Limb (tissue), 2 donors: ENCODE data around the gene ALDH3B2.
"Not testable (repeated sequence)": the region's sequence is repeated elsewhere in the genome, so short reads cannot be mapped to it uniquely, and the experiment has no call there.

Experiments
- DNase-seq, 2 donors: peaks; one replicate each; pipeline ENCODE4 v3.0.0-alpha.2; 2016; ENCODE audit errors: extremely low spot score in 2 of 2

The ALDH3B2 gene

GRCh38 chr11:67685641-67686332, 11.4 kb upstream of the ALDH3B2 start:
- not testable (repeated sequence) for DNase-seq

DNA sequence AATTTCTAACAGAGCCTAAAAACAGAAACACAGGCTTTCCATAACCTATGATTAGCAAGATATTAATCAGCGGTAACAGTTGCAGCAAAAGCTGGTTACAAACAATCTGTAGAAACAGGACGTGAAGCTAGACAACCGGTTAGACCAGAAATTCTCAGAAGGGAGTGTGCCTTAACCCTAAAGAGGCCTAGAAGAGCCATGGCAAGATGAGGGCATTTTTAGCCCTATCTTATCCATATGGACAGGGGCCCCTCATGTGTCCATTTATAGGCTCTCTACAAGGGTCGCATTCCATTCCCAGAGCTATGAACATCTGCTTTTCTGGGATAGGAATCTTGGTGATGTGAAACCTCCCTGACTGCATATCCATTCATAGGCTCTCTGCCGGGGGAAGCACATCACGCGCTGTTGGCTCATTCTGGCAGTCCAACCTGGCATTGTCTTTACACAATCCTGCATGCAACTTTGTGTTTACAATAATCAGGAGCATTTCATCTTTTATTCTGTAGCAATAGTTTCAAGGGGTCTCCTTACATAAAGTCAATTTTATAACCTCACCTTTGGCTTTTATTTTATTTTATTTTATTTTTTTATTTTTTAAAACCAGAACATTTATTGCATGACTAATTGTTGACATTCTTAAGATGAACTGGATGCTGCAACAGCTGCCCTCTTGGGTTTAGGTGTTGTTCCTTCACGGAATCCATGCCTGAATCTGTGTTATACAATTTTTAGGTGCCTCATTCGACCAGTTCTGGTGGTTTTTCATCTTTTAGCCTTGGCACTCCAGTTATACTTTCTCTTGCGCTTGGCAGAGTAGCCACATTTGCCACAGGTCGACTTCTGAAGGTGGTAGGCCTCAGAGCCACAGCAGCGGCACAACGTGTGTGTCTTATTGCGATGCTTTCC, 8.0 kb upstream of the ALDH3B2 start:
- not testable (repeated sequence) for DNase-seq

- no peak for DNase-seq
These were observed 6.5 kb upstream of the ALDH3B2 start for GRCh38 chr11:67680696-67681470.

DNA sequence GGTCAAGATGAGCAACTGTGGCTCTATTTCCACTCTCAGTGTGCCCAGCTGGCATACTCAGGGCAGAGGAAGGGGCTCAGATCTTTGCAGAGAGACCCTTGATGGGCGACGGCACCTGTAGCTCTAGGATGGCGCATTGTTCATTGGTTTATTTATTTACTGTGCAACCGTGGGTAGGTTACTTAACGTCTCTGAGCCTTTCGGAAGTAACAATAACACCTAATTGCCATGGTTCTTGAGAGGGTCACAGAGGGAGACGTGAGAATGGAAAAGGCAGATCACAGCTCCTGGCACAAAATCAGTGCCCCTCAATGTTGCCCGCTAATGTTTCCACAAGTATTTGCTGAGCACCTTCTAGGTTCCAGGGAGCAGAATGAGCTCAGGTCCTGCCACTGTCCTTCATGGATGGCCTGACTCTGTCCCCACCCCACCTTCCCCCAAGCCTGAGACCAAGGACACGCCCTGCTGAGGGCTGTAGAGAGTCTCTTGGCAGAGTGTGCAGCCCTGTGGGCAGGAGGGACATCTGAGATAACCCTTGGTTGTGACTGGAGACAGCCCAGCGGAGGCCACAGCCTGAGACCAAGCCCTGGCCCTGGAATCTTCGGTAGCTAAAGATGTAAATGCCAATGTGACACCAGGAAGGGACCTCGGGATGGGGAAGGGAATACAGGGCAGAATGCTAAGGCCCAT, 780 bp upstream of the ALDH3B2 start:
- no peak for DNase-seq

DNA sequence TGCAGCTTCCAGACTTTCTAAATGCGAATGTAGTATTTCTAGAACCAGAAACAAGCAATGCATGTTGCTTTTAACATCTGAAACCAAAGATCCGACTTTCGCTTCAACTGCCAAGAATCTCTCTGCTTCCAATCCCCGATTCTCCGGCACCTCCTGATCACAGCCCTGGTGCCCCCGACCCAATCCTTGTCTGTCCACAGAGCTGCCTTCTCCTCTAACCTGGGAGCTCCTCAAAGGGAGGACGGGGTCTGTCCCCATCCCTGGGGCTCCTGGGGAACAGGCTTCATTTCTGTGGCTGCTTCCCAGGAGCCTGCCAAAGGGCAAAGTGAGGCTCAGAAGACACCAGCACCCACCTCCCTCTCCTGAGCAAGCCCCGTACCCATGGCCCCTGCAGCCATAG, 521 bp downstream of the ALDH3B2 start:
- no peak for DNase-seq

GRCh38 chr11:67673358-67673757, 1.1 kb downstream of the ALDH3B2 start:
- DNase-seq: no peak

- no peak for DNase-seq
These were observed 3.3 kb downstream of the ALDH3B2 start for GRCh38 chr11:67671211-67671520.

GRCh38 chr11:67670316-67671210, 3.9 kb downstream of the ALDH3B2 start:
- DNase-seq: no peak

- no peak for DNase-seq
These were observed 6.3 kb downstream of the ALDH3B2 start for GRCh38 chr11:67668192-67668551.

- DNase-seq: no peak
These were observed 6.8 kb downstream of the ALDH3B2 start for GRCh38 chr11:67667490-67668191.

DNA sequence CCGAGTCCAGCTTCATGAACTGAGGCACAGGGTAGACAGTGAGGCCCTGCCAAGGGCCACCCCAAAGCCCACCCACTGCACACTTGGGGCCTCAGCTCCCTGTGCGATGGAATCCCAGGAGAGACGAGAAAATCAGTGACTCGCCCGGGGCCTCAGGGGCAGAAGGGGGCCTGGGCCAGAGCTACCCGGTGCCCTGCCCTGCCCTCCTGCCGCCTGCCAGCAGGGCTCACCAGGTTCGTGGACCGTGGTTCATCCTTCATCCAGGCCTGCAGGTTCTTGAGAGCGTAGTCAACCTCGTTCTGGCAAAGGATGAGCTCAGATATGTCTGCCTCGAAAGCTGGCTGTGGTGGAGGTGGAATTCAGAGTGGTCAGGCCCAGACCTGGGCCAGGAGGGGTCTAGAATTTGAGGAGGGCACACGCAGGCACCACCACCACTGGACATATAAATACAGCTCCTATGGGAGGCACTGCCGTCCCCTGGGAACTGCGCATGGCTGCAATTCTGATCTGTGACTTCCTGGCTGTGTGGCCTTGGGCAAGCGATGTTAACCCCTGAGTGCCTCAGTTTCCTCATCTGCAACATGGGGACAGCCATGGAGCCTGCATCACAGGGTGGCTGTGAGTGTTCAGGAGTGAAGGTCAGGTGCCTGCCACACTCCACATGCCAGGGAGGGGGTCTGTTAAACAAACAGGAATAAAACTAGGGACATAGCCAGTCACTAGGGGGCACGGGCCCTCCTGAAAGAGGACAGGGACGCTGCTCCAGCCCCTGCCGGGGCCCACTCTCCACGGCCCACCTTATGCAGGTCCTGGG, 7.5 kb downstream of the ALDH3B2 start:
- DNase-seq: no peak

DNA sequence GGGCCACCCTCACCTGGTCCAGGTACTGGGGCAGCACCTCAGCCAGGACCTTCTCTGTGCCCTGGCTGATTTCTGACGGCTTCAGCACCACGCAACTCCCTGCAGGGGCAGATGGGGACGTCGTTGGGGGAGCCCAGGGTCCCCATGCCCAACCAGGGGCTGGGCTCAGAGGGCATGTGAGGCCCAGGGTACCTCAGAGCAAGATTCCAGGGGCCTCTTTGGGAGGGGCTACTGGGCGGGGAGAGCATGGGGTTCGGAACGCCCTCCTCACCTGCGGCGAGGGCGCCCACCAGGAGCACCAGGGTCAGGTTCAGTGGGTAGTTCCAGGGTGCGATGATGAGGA, 8.1 kb downstream of the ALDH3B2 start:
- no peak for DNase-seq

DNA sequence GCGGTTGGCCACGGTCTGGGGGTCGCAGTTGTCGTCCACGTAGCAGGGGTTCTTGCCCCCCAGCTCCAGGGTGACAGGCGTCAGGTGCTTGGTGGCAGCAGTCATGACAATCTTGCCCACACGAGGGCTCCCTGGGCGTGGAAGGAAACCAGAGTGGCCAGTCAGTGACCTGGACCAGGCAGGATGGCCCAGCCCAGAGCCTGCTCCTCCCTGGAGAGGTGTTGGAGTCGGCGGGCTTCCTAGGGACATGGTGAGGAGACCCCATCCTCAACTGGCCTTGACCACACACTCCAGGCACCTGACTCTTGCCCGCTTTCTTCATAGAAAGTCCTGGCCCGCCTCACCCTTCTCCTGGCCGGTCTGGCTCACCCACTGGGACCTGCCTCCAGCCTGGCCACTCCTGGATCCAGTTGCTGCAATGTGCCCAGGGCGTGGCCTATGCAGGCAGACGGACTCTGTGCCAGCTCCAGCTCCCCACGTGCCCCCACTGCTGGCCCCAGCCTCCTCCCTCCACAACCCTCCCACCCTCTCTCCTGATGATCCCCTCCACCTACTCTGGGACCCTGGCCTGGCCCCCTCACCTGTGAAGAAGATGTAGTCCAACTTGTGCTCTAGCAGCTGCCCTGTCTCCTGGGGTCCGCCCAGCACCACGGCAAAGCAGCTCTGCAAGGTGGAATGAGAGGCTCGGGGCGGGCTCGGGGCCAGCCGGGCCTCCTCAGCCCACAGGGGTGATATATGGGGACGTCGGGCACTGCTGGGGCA, 8.7 kb downstream of the ALDH3B2 start:
- DNase-seq: no peak

- DNase-seq: no peak
These were observed 9.5 kb downstream of the ALDH3B2 start for GRCh38 chr11:67664696-67665540.

DNA sequence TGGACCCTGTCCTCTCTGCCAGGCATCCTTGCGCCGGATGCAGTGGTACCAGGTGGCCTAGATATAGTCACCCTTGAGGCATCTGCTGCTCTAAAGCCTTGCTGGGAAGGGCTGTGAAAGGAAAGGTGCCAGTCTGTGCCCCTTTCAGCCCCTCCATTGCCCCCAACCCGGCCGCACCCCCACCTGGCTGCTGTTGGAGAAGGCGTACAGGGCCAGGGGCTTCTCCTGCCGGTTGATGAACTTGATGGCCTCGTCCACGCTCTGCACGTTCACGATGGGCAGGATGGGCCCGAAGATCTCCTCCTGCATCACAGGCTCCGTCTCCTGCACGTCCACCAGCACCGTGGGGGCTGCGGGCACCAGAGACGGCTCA, 10.2 kb downstream of the ALDH3B2 start:
- no peak for DNase-seq

DNA sequence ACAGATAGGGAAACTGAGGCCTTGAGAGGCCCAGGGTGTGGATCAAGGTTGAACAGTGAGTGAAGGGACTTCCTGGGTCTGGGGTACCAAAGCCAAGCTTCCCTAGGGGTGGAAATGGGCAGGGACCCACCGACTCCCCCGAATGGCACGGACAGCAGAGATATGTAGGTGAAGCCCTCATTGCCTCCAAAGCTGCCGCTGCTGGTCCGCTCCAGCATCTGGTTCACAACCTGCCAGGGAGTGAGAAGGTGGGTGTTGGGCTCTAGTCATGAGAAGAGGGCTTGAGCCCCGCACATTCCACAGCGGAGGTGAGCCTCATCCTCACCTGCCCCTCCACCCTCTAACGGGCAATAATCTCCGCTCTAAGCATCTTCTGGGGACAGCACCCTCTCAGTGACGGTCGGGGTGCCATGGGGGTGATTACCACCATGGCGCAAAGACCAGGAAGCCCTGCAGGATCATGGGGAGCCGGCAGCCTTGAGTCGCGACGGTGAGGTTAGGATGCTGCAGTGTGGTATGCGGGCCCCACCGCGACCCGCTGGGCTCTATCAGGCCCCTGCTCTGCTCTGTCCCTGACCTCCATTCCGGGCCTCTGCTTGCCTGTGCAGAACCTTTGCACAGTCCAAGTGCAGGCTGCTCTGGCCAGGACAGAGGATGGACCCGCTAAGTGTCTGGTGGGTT, 10.8 kb downstream of the ALDH3B2 start:
- DNase-seq: no peak
